HG03442 (cell line): ENCODE measurements around the gene COPS6.
A peak's percentile ranks its signal among the peaks of the same experiment; 100 is the strongest.

Experiments
- ATAC-seq: cut with Tn5 transposase; IDR thresholded peaks from one replicate; pipeline ENCODE4 v1.9.1; 2021; ENCODE audit warnings: mild to moderate bottlenecking, moderate library complexity; ENCODE audit not compliant: unreplicated experiment

COPS6 gene

GRCh38 chr7:100101016-100101862, 12.5 kb downstream of the COPS6 start, which contains the start of the genes AP4M1 and MCM7:
TSS of gene AP4M1 (plus strand) at chr7:100101643. CDS start at chr7:100101715, 72 bp downstream.
TSS of gene MCM7 (minus strand) at chr7:100101397. CDS start at chr7:100101294, 103 bp downstream.
- peak; percentile 78 for ATAC-seq

GRCh38 chr7:100102950-100103840, 14.4 kb downstream of the COPS6 start:
- ATAC-seq = no peak

- no peak for ATAC-seq
Observed at GRCh38 chr7:100105534-100105933, 16.8 kb downstream of the COPS6 start.

GRCh38 chr7:100106633-100107032, 17.9 kb downstream of the COPS6 start:
- ATAC-seq = no peak

GRCh38 chr7:100107125-100107737, 18.5 kb downstream of the COPS6 start:
- no peak for ATAC-seq

GRCh38 chr7:100107890-100108289, 19.1 kb downstream of the COPS6 start:
- no peak for ATAC-seq

- no peak for ATAC-seq
Observed at GRCh38 chr7:100109521-100110163, 20.9 kb downstream of the COPS6 start.

- ATAC-seq = no peak
Observed at GRCh38 chr7:100111156-100111555, 22.4 kb downstream of the COPS6 start.

GRCh38 chr7:100111914-100112313, 23.1 kb downstream of the COPS6 start:
- no peak for ATAC-seq

- ATAC-seq = no peak
Observed at GRCh38 chr7:100115026-100115425, 26.3 kb downstream of the COPS6 start.

GRCh38 chr7:100118388-100119071, 29.8 kb downstream of the COPS6 start:
- ATAC-seq = no peak

GRCh38 chr7:100119072-100119969, 30.6 kb downstream of the COPS6 start, which contains the start of the genes CNPY4 and TAF6:
TSS of gene CNPY4 (plus strand) at chr7:100119634. CDS start at chr7:100119745, 111 bp downstream.
TSS of gene TAF6 (minus strand) at chr7:100119358. CDS start at chr7:100114209, 5,149 bp downstream.
- peak; percentile 68 for ATAC-seq

GRCh38 chr7:100119970-100120732, 31.4 kb downstream of the COPS6 start:
- peak; percentile 22 for ATAC-seq

- no peak for ATAC-seq
Observed at GRCh38 chr7:100120733-100121036, 31.9 kb downstream of the COPS6 start.

GRCh38 chr7:100122067-100122466, 33.3 kb downstream of the COPS6 start:
- ATAC-seq = no peak

- ATAC-seq = no peak
Observed at GRCh38 chr7:100122568-100122967, 33.8 kb downstream of the COPS6 start.

- no peak for ATAC-seq
Observed at GRCh38 chr7:100124301-100125230, 35.8 kb downstream of the COPS6 start.
